ENCODE data around the gene TSHZ1. TPM values are rescaled to one million over a fixed set of nuclear protein-coding genes. Genes with fewer than 3 reads are reported as not detected.

Gene TSHZ1
- total RNA-seq, 3 donors from 2014 or later, result 22.7 to 66.6 (median 36.9) TPM

GRCh38 chr18:75206452-75207309 lies 3.9 kb upstream of the TSHZ1 start:
- TF ChIP-seq CTCF (IDR thresholded peaks at IDR 0.05), result no peak
- Histone ChIP-seq H3K9me3 (no peaks in the 10 kb centered on the region), H3K4me3 (no peak overlapping the region), H3K36me3 (ENCODE audit: low read depth) (no peaks in the 10 kb centered on the region), H3K4me1 (ENCODE audit: low read depth) (peaks cover 27% of the 10 kb centered on the region)
- intact Hi-C loops (cut with DNase I, micrococcal nuclease), result loop anchor here (10.0 kb wide), 2 partner anchors 562 to 712 kb away; partner anchors contain the start of gene CNDP2 (in 1 of the 2)
- ATAC-seq (no peak), DNase-seq (no peak)

- Histone ChIP-seq H3K4me3 (peak overlapping the region; percentile 86), H3K9me3 (no peaks in the 10 kb centered on the region), H3K36me3 (ENCODE audit: low read depth) (no peaks in the 10 kb centered on the region), H3K4me1 (ENCODE audit: low read depth) (peaks cover 28% of the 10 kb centered on the region)
- DNase-seq (no peak), ATAC-seq (peak; percentile 12)
- intact Hi-C loops (cut with DNase I, micrococcal nuclease), result loop anchor here (10.0 kb wide), 2 partner anchors 563 to 713 kb away; partner anchors contain the start of gene CNDP2 (in 1 of the 2)
- TF ChIP-seq CTCF (IDR thresholded peaks at IDR 0.05), result no peak
Observed at GRCh38 chr18:75207310-75208154, 3.1 kb upstream of the TSHZ1 start.

GRCh38 chr18:75208155-75208835 lies 2.3 kb upstream of the TSHZ1 start:
- intact Hi-C loops (cut with DNase I, micrococcal nuclease), result loop anchor here (10.0 kb wide), 2 partner anchors 563 to 713 kb away; partner anchors contain the start of gene CNDP2 (in 1 of the 2)
- Histone ChIP-seq H3K9me3 (no peaks in the 10 kb centered on the region), H3K36me3 (ENCODE audit: low read depth) (no peaks in the 10 kb centered on the region), H3K4me3 (peak overlapping the region; percentile 86), H3K4me1 (ENCODE audit: low read depth) (peaks cover 36% of the 10 kb centered on the region)
- TF ChIP-seq CTCF (IDR thresholded peaks at IDR 0.05), result no peak
- ATAC-seq (peak; percentile 31), DNase-seq (peak; percentile 73 to 83 (median 79))

GRCh38 chr18:75208836-75209128 lies 1.8 kb upstream of the TSHZ1 start:
- TF ChIP-seq CTCF (IDR thresholded peaks at IDR 0.05), result no peak
- DNase-seq (peak in 1 of 3 donors; percentile 80), ATAC-seq (peak; percentile 14)
- peak overlapping the region; percentile 86 for H3K4me3 ChIP-seq
- no peaks in the 10 kb centered on the region for H3K36me3 ChIP-seq (ENCODE audit: low read depth)
- H3K9me3 ChIP-seq, result no peaks in the 10 kb centered on the region
- intact Hi-C loops (cut with DNase I, micrococcal nuclease), result loop anchor here (10.0 kb wide), 2 partner anchors 564 to 714 kb away; partner anchors contain the start of gene CNDP2 (in 1 of the 2)
- H3K4me1 ChIP-seq (ENCODE audit: low read depth), result peaks cover 41% of the 10 kb centered on the region

All from mucosa of descending colon (tissue), 3 donors.